Nephron (organoid): ENCODE results near the gene FAM177B.

ENCODE experiments used
- H3K27ac Mint-ChIP-seq, 3 experiments: 2 replicates each; pipeline ENCODE4 v1.8.0; 2020; ENCODE audit warnings: mixed read lengths in 3 of 3, mild to moderate bottlenecking in 2 of 3, moderate library complexity in 1 of 3
- H3K27me3 Mint-ChIP-seq: 2 replicates; pipeline ENCODE4 v1.8.0; 2021; ENCODE audit warnings: low read depth, mild to moderate bottlenecking, moderate library complexity, mixed read lengths
- H3K36me3 Mint-ChIP-seq: 2 replicates; pipeline ENCODE4 v1.8.0; 2020; ENCODE audit warnings: low read depth, mixed read lengths
- H3K4me1 Mint-ChIP-seq: 2 replicates; pipeline ENCODE4 v1.8.0; 2020; ENCODE audit warnings: mixed read lengths
- H3K4me3 Mint-ChIP-seq, 3 experiments: 2 replicates each; pipeline ENCODE4 v1.8.0; 2020; ENCODE audit warnings: mild to moderate bottlenecking in 3 of 3, mixed read lengths in 3 of 3, moderate library complexity in 2 of 3
- H3K9me3 Mint-ChIP-seq: 2 replicates; pipeline ENCODE4 v1.8.0; 2020; ENCODE audit warnings: mixed read lengths
- CTCF ChIP-seq, 3 experiments: fragments of 200-600 bp; sonication (generic); IDR thresholded peaks; one replicate each; pipeline ENCODE4 v1.5.0; 2021; ENCODE audit warnings: antibody characterized with exemption in 3 of 3; ENCODE audit not compliant: unreplicated experiment in 3 of 3

FAM177B gene

GRCh38 chr1:222702210-222702609 lies 34.8 kb upstream of the FAM177B start:
- Mint-ChIP-seq H3K36me3 (peaks cover 68% of the 10 kb centered on the region), H3K4me1 (no peaks in the 10 kb centered on the region), H3K27ac (no peak overlapping the region), H3K9me3 (peaks cover 18% of the 10 kb centered on the region), H3K4me3 (no peak overlapping the region), H3K27me3 (no peaks in the 10 kb centered on the region)
- no peak for TF ChIP-seq CTCF (IDR thresholded peaks at IDR 0.05; ENCODE audit: unreplicated experiment in 3 of 3)

GRCh38 chr1:222704260-222704659 lies 32.7 kb upstream of the FAM177B start:
- Mint-ChIP-seq H3K9me3 (peaks cover 18% of the 10 kb centered on the region), H3K4me3 (no peak overlapping the region), H3K4me1 (peaks cover under 1% of the 10 kb centered on the region), H3K27ac (no peak overlapping the region), H3K36me3 (peaks cover 67% of the 10 kb centered on the region), H3K27me3 (no peaks in the 10 kb centered on the region)
- no peak for TF ChIP-seq CTCF (IDR thresholded peaks at IDR 0.05; ENCODE audit: unreplicated experiment in 3 of 3)

GRCh38 chr1:222706815-222707214 lies 30.2 kb upstream of the FAM177B start:
- TF ChIP-seq CTCF (IDR thresholded peaks at IDR 0.05; ENCODE audit: unreplicated experiment in 3 of 3), result no peak
- Mint-ChIP-seq H3K36me3 (peaks cover 54% of the 10 kb centered on the region), H3K4me3 (no peak overlapping the region), H3K4me1 (peaks cover 18% of the 10 kb centered on the region), H3K27me3 (no peaks in the 10 kb centered on the region), H3K9me3 (peaks cover 18% of the 10 kb centered on the region), H3K27ac (no peak overlapping the region)

GRCh38 chr1:222709700-222710153 lies 27.3 kb upstream of the FAM177B start:
- peak overlapping the region; percentile 96 to 97 (median 97) for H3K4me3 Mint-ChIP-seq
- no peaks in the 10 kb centered on the region for H3K27me3 Mint-ChIP-seq
- H3K27ac Mint-ChIP-seq, result peak overlapping the region; percentile 49 to 99 (median 99)
- TF ChIP-seq CTCF (IDR thresholded peaks at IDR 0.05; ENCODE audit: unreplicated experiment in 3 of 3), result no peak
- H3K4me1 Mint-ChIP-seq, result peaks cover 25% of the 10 kb centered on the region
- peaks cover 31% of the 10 kb centered on the region for H3K36me3 Mint-ChIP-seq
- peaks cover 10% of the 10 kb centered on the region for H3K9me3 Mint-ChIP-seq

- Mint-ChIP-seq H3K27me3 (no peaks in the 10 kb centered on the region), H3K4me3 (peak overlapping the region; percentile 96 to 97 (median 97)), H3K36me3 (peaks cover 18% of the 10 kb centered on the region), H3K9me3 (no peaks in the 10 kb centered on the region), H3K27ac (peak overlapping the region; percentile 99 to 100 (median 99)), H3K4me1 (peaks cover 25% of the 10 kb centered on the region)
- no peak for TF ChIP-seq CTCF (IDR thresholded peaks at IDR 0.05; ENCODE audit: unreplicated experiment in 3 of 3)
Measured at GRCh38 chr1:222711319-222712252, 25.4 kb upstream of the FAM177B start.
